ENCODE measurements around the gene IPO9. TPM values are rescaled to one million over a fixed set of nuclear protein-coding genes. Genes with fewer than 3 reads are reported as not detected.
A peak's percentile ranks its signal among the peaks of the same experiment; 100 is the strongest.

IPO9 gene
- total and polyA plus RNA-seq, 10 of the 15 experiments (the other 5 are each of a cell fraction or from before 2014, with no cell fraction given) = 19.1 to 77.3 (median 34.1) TPM

DNA sequence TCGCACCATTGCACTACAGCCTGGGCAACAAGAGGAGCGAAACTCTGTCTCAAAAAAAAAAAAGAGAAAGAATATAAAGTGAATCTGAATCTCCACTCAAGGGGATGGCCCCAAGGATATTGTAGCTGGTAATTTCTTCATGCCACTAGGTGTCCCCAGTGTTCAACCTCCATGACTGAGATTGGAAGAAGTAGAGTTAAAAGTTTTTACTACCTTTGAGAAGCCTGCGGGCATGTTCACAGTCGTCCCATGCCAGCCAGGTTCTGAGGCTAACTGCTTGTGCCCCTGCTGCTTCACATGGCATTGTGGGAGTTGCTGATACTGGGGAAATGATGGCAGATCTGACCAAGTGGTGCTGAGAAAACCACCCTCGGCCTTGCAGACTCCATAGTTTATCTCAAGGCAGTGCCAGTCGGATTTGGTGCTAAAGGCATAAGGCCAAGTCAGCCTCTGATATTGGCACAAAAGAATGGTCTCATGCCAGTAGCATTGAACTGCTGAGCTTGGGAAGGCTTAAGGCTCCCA, 49.0 kb downstream of the IPO9 start:
- no TSS peak for BruUV-seq (replicated peaks)
- no peaks in the 10 kb centered on the region for H3K79me2 ChIP-seq (ENCODE audit: control insufficient read depth, insufficient read depth, low read length)
- no peaks in the 10 kb centered on the region for H3K9me3 ChIP-seq (replicated peaks; ENCODE audit: control insufficient read depth, insufficient read depth, low read length)
- DNase-seq (ENCODE audit: low read depth, low spot score) (no peak), ATAC-seq (peak; percentile 86), FAIRE-seq (peak; percentile 61)
- POLR2A ChIA-PET = no interaction called here
- no peak overlapping the region for H3K27ac ChIP-seq (ENCODE audit: control insufficient read depth, insufficient read depth)
- H3K4me2 ChIP-seq (ENCODE audit: control insufficient read depth, insufficient read depth) = no peak overlapping the region
- SMC1A ChIA-PET (ENCODE audit: uncharacterized antibody, unreplicated experiment) = interaction anchor here (0.6 to 1.4 kb wide), 5 partner anchors 9 to 240 kb away, joined by 3 to 8 read pairs (median 4); no protein-coding TSS in a partner anchor
- H3K4me1 ChIP-seq (ENCODE audit: control insufficient read depth, insufficient read depth, low read length) = peaks cover 5% of the 10 kb centered on the region; the same call in 1 of the 2 replicates
- intact Hi-C loops (cut with micrococcal nuclease; ENCODE audit: unreplicated experiment) = loop anchor here (1.0 to 5.0 kb wide), 2 partner anchors 94 to 239 kb away; no protein-coding TSS in a partner anchor
- 41% methylated on average over 6 of the region's 6 CpGs for WGBS (ENCODE audit: insufficient coverage, insufficient replicate concordance, low lambda C conversion rate, missing lambda C conversion rate)
- CTCF ChIA-PET = interaction anchor here (0.6 to 9.1 kb wide), 17 partner anchors 9 to 319 kb away, joined by 3 to 99 read pairs (median 3); no protein-coding TSS in a partner anchor
- in situ Hi-C loops (cut with MboI) = no loop called here
- H4K20me1 ChIP-seq (ENCODE audit: control insufficient read depth, insufficient read depth) = no peaks in the 10 kb centered on the region
- TF ChIP-seq RAD21 (IDR thresholded peaks at IDR 0.05; ENCODE audit: insufficient read depth, low read depth, low read length) = peak; percentile 52
- TF ChIP-seq YY1 (IDR thresholded peaks at IDR 0.05; ENCODE audit: low read depth, low read length) = 0 out of 2 replicates have a peak, but pooled peaks have one; percentile 13
- no peak for TF ChIP-seq SMARCA5 (IDR thresholded peaks at IDR 0.05)
- peak; percentile 48; the same call in 1 of the 2 replicates for TF ChIP-seq PAX5 (IDR thresholded peaks at IDR 0.05; ENCODE audit: borderline replicate concordance, low read depth, low read length)
- TF ChIP-seq NFYA (IDR thresholded peaks at IDR 0.05; ENCODE audit: borderline replicate concordance, low read depth, low read length) = no peak
- TF ChIP-seq, protein P1, sequence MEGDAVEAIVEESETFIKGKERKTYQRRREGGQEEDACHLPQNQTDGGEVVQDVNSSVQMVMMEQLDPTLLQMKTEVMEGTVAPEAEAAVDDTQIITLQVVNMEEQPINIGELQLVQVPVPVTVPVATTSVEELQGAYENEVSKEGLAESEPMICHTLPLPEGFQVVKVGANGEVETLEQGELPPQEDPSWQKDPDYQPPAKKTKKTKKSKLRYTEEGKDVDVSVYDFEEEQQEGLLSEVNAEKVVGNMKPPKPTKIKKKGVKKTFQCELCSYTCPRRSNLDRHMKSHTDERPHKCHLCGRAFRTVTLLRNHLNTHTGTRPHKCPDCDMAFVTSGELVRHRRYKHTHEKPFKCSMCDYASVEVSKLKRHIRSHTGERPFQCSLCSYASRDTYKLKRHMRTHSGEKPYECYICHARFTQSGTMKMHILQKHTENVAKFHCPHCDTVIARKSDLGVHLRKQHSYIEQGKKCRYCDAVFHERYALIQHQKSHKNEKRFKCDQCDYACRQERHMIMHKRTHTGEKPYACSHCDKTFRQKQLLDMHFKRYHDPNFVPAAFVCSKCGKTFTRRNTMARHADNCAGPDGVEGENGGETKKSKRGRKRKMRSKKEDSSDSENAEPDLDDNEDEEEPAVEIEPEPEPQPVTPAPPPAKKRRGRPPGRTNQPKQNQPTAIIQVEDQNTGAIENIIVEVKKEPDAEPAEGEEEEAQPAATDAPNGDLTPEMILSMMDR (IDR thresholded peaks at IDR 0.05 in 2 of 3, conservative IDR thresholded peaks at IDR 0.05 in 1 of 3; ENCODE audit: control insufficient read depth in 2 of 3, extremely low read depth in 1 of 3, insufficient read depth in 1 of 3, low read depth in 3 of 3, low read length in 3 of 3) = peak; percentile 52 to 68 (median 57)
- TF ChIP-seq POLR2A (IDR thresholded peaks at IDR 0.05; ENCODE audit: low read depth, low read length) = peak; percentile 36; the same call in 1 of the 2 replicates
- TF ChIP-seq PML (IDR thresholded peaks at IDR 0.05; ENCODE audit: low read length) = no peak
- peak; percentile 29; the same call in 1 of the 2 replicates for TF ChIP-seq SMC3 (IDR thresholded peaks at IDR 0.05; ENCODE audit: borderline replicate concordance, low read length)
- H3K4me3 ChIP-seq = no peak overlapping the region
- no peaks in the 10 kb centered on the region for H3K27me3 ChIP-seq (replicated peaks in 1 of 2; ENCODE audit: control insufficient read depth in 2 of 2, insufficient read depth in 2 of 2, low read length in 1 of 2)
- RAD21 ChIA-PET (ENCODE audit: unreplicated experiment) = interaction anchor here (0.8 to 1.3 kb wide), 6 partner anchors 48 to 241 kb away, joined by 3 to 5 read pairs (median 4); no protein-coding TSS in a partner anchor
- no peak overlapping the region for H3K9ac ChIP-seq (ENCODE audit: control insufficient read depth, insufficient read depth, low read length)
- H3K36me3 ChIP-seq (ENCODE audit: control insufficient read depth in 2 of 2, insufficient read depth in 2 of 2, low read length in 1 of 2) = peaks cover 13 to 15% of the 10 kb centered on the region in 2 experiments
- no peak overlapping the region for H2AFZ ChIP-seq (ENCODE audit: control insufficient read depth, low read depth, low read length)

All from GM12878 (cell line).